Smooth muscle cell (in vitro differentiated cells): Measurements from ENCODE around the gene SH3PXD2B. TPM values are rescaled to one million over a fixed set of nuclear protein-coding genes. Genes with fewer than 3 reads are reported as not detected.

Experiments used
- DNase-seq: peaks from one replicate; lab custom pipeline; 2025; ENCODE audit not compliant: unreplicated experiment; lab: John Stamatoyannopoulos, UW
- H2AFZ ChIP-seq: fragments of 200-600 bp; sonication (generic); 2 replicates; pipeline ENCODE4 v1.6.0; 2016; ENCODE audit warnings: antibody characterized with exemption, low read depth, mild to moderate bottlenecking
- H3F3A ChIP-seq: fragments of 200-600 bp; sonication (generic); 2 replicates; pipeline ENCODE4 v1.6.0; 2017; ENCODE audit warnings: antibody characterized with exemption, low read depth
- H3K27ac ChIP-seq: fragments of 200-600 bp; sonication (generic); 2 replicates; pipeline ENCODE4 v1.5.1; 2016; ENCODE audit warnings: low read depth, mild to moderate bottlenecking
- H3K27me3 ChIP-seq: fragments of 200-600 bp; sonication (generic); 2 replicates; pipeline ENCODE4 v1.6.1; 2016; ENCODE audit warnings: low read depth, mild to moderate bottlenecking
- H3K36me3 ChIP-seq: fragments of 200-600 bp; sonication (generic); 2 replicates; pipeline ENCODE4 v1.5.1; 2016; ENCODE audit warnings: low read depth
- H3K4me1 ChIP-seq: fragments of 200-600 bp; sonication (generic); 2 replicates; pipeline ENCODE4 v1.5.1; 2016; ENCODE audit warnings: low read depth
- H3K4me2 ChIP-seq: fragments of 200-600 bp; sonication (generic); 2 replicates; pipeline ENCODE4 v1.6.0; 2016; ENCODE audit warnings: mild to moderate bottlenecking
- H3K4me3 ChIP-seq: fragments of 200-600 bp; sonication (generic); 2 replicates; pipeline ENCODE4 v1.5.1; 2016; ENCODE audit warnings: mild to moderate bottlenecking
- H3K79me2 ChIP-seq: fragments of 200-600 bp; sonication (generic); 2 replicates; pipeline ENCODE4 v1.6.0; 2016; ENCODE audit warnings: low read depth, mild to moderate bottlenecking
- H3K9ac ChIP-seq: fragments of 200-600 bp; sonication (generic); 2 replicates; pipeline ENCODE4 v1.6.0; 2016; ENCODE audit warnings: low read depth
- H3K9me3 ChIP-seq: fragments of 200-600 bp; sonication (generic); replicated peaks from 2 replicates; pipeline ENCODE4 v1.5.1; 2016; ENCODE audit warnings: low read depth
- H4K20me1 ChIP-seq: fragments of 200-600 bp; sonication (generic); 2 replicates; pipeline ENCODE4 v1.6.0; 2016; ENCODE audit warnings: low read depth
- WGBS: methylation state at CpG from one replicate; pipeline ENCODE4 v1.1.7; 2016; ENCODE audit warnings: low lambda C conversion rate; 5-methylcytosine and 5-hydroxymethylcytosine counted together
- polyA plus RNA-seq: library from polyadenylated mRNA; unstranded; fragments of >200 nt; fragmentation: Nextera tagmentation; extraction: Ambion mirVana; gene quantifications from 2 replicates; pipeline ENCODE4 v1.2.1, GENCODE V29; 2016
- total RNA-seq: library from RNA; depleted of rRNA; stranded (reverse); fragments of >200 nt; gene quantifications from 2 replicates; pipeline ENCODE4 v1.2.3, GENCODE V29; 2014
- TF ChIP-seq, protein P1 (sequence below): fragments of 200-600 bp; sonication (generic); IDR thresholded peaks from 2 replicates; pipeline ENCODE4 v1.5.1; 2017; ENCODE audit warnings: borderline replicate concordance, mild to moderate bottlenecking, antibody characterized with exemption; ENCODE audit not compliant: insufficient read depth, poor library complexity, severe bottlenecking

The SH3PXD2B gene
- total and polyA plus RNA-seq, 2 experiments from 2014 or later, result 36.5 to 39.4 TPM

GRCh38 chr5:172405226-172406107 lies 48.9 kb downstream of the SH3PXD2B start:
- peaks cover 13% of the 10 kb centered on the region for H3K79me2 ChIP-seq
- peaks cover 9% of the 10 kb centered on the region for H3K4me1 ChIP-seq
- TF ChIP-seq, protein P1, sequence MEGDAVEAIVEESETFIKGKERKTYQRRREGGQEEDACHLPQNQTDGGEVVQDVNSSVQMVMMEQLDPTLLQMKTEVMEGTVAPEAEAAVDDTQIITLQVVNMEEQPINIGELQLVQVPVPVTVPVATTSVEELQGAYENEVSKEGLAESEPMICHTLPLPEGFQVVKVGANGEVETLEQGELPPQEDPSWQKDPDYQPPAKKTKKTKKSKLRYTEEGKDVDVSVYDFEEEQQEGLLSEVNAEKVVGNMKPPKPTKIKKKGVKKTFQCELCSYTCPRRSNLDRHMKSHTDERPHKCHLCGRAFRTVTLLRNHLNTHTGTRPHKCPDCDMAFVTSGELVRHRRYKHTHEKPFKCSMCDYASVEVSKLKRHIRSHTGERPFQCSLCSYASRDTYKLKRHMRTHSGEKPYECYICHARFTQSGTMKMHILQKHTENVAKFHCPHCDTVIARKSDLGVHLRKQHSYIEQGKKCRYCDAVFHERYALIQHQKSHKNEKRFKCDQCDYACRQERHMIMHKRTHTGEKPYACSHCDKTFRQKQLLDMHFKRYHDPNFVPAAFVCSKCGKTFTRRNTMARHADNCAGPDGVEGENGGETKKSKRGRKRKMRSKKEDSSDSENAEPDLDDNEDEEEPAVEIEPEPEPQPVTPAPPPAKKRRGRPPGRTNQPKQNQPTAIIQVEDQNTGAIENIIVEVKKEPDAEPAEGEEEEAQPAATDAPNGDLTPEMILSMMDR, result no peak
- H2AFZ ChIP-seq, result no peak overlapping the region
- no peak overlapping the region for H3K4me3 ChIP-seq
- no peaks in the 10 kb centered on the region for H3K9me3 ChIP-seq
- H3K9ac ChIP-seq, result no peak overlapping the region
- no peaks in the 10 kb centered on the region for H3K27me3 ChIP-seq
- no peak overlapping the region for H3K4me2 ChIP-seq
- H3K36me3 ChIP-seq, result no peaks in the 10 kb centered on the region
- H3K27ac ChIP-seq, result no peak overlapping the region
- H3F3A ChIP-seq, result peaks cover 8% of the 10 kb centered on the region
- no peak for DNase-seq
- 77% methylated on average over 9 of the region's 9 CpGs for WGBS
- peaks cover 59% of the 10 kb centered on the region for H4K20me1 ChIP-seq

- Histone ChIP-seq H3K4me1 (peaks cover 9% of the 10 kb centered on the region), H3K79me2 (peaks cover 13% of the 10 kb centered on the region), H3K36me3 (peaks cover under 1% of the 10 kb centered on the region), H3K9me3 (no peaks in the 10 kb centered on the region), H2AFZ (no peak overlapping the region), H3K27me3 (no peaks in the 10 kb centered on the region), H3K27ac (no peak overlapping the region), H4K20me1 (peaks cover 51% of the 10 kb centered on the region), H3K9ac (no peak overlapping the region), H3K4me3 (no peak overlapping the region), H3K4me2 (no peak overlapping the region), H3F3A (peaks cover 8% of the 10 kb centered on the region)
- 100% methylated on average over 4 of the region's 4 CpGs for WGBS
- DNase-seq, result no peak
- TF ChIP-seq, protein P1, result no peak
These were observed 49.6 kb downstream of the SH3PXD2B start for GRCh38 chr5:172404746-172405145.

GRCh38 chr5:172403817-172404216 lies 50.5 kb downstream of the SH3PXD2B start:
- Histone ChIP-seq H3K27ac (peak overlapping the region; percentile 44), H3K9ac (no peak overlapping the region), H3K79me2 (peaks cover 15% of the 10 kb centered on the region), H3K27me3 (no peaks in the 10 kb centered on the region), H3F3A (peaks cover 8% of the 10 kb centered on the region), H3K4me2 (no peak overlapping the region), H4K20me1 (peaks cover 46% of the 10 kb centered on the region), H2AFZ (no peak overlapping the region), H3K4me1 (peaks cover 9% of the 10 kb centered on the region), H3K4me3 (no peak overlapping the region), H3K9me3 (no peaks in the 10 kb centered on the region), H3K36me3 (peaks cover 3% of the 10 kb centered on the region)
- TF ChIP-seq, protein P1, result no peak
- no peak for DNase-seq
- 97% methylated on average over 7 of the region's 7 CpGs for WGBS
